Body of pancreas (tissue), 4 donors: ENCODE measurements around the gene NUTM2B.
"Not testable (repeated sequence)": the region's sequence is repeated elsewhere in the genome, so short reads cannot be mapped to it uniquely, and the experiment has no call there.

ENCODE experiments used
- POLR2A ChIP-seq, 3 donors: fragments of 450-650 bp; IDR thresholded peaks; one replicate each; pipeline ENCODE4 v1.6.1; 2016; ENCODE audit warnings: antibody characterized with exemption in 3 of 3, mild to moderate bottlenecking in 2 of 3
- TF ChIP-seq, protein P1 (sequence below), 7 experiments: fragments of 450-650 bp in 4 of 7; fragments of 200-600 bp in 3 of 7; sonication (generic) in 3 of 7; IDR thresholded peaks; one replicate each; pipeline ENCODE4 v1.5.1; 2016 to 2019; ENCODE audit warnings: antibody characterized with exemption in 7 of 7

DNA sequence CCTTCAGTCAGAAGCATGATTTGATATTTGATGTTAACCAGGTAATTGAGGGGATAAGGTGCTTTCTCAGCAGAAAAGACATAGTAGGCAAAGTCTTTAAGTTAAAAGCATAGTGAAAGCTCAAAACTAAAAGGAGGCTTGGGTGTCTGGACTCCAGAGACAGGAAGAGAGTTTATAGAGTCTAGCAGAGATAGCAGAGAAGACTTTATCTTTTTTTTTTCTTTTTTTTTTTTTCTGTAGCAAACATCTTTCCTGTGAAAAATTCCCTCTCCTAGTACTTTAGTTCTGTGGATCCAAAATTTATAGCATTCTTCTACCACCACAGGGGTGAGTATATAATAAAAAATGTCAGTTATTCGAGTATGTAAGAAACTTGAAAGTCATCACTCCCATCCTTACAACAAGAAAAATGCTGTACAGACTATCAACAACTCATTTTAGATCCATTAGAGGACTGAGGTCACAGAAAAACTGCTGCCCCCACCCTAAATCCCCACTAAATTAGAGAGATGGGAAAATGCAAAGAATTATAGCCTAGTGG, 33.7 kb upstream of the NUTM2B start:
- TF ChIP-seq, protein P1, sequence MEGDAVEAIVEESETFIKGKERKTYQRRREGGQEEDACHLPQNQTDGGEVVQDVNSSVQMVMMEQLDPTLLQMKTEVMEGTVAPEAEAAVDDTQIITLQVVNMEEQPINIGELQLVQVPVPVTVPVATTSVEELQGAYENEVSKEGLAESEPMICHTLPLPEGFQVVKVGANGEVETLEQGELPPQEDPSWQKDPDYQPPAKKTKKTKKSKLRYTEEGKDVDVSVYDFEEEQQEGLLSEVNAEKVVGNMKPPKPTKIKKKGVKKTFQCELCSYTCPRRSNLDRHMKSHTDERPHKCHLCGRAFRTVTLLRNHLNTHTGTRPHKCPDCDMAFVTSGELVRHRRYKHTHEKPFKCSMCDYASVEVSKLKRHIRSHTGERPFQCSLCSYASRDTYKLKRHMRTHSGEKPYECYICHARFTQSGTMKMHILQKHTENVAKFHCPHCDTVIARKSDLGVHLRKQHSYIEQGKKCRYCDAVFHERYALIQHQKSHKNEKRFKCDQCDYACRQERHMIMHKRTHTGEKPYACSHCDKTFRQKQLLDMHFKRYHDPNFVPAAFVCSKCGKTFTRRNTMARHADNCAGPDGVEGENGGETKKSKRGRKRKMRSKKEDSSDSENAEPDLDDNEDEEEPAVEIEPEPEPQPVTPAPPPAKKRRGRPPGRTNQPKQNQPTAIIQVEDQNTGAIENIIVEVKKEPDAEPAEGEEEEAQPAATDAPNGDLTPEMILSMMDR (IDR thresholded peaks at IDR 0.05) = not testable (repeated sequence)
- TF ChIP-seq POLR2A (IDR thresholded peaks at IDR 0.05) = not testable (repeated sequence)
